Uterus (tissue), 4 donors: ENCODE results near the gene C1orf21. TPM values are rescaled to one million over a fixed set of nuclear protein-coding genes. Genes with fewer than 3 reads are reported as not detected.

Experiments
- DNase-seq, 2 donors: peaks; one replicate each; pipeline ENCODE4 v3.0.0-alpha.2; 2019 to 2020
- H3K27ac ChIP-seq, 2 donors: fragments of 200-600 bp; sonication (generic); 1 replicate in 1 of 2; 2 replicates in 1 of 2; pipeline ENCODE4 v1.5.1; 2016 to 2018
- H3K27me3 ChIP-seq, 2 donors: fragments of 200-600 bp; sonication (generic); one replicate each; pipeline ENCODE4 v1.5.1; 2018 to 2019; ENCODE audit warnings: control low read depth in 1 of 2
- H3K36me3 ChIP-seq, 2 donors: fragments of 200-600 bp; sonication (generic); one replicate each; pipeline ENCODE4 v1.5.1; 2019; ENCODE audit warnings: control low read depth in 1 of 2
- H3K4me1 ChIP-seq, 2 donors: fragments of 200-600 bp; sonication (generic); one replicate each; pipeline ENCODE4 v1.5.1; 2018 to 2019; ENCODE audit warnings: control low read depth in 1 of 2
- H3K4me3 ChIP-seq, 2 donors: fragments of 200-600 bp; sonication (generic); 1 replicate in 1 of 2; 2 replicates in 1 of 2; pipeline ENCODE4 v1.5.1; 2018 to 2019; ENCODE audit warnings: mild to moderate bottlenecking in 1 of 2
- H3K9me3 ChIP-seq, 2 donors: fragments of 200-600 bp; sonication (generic); one replicate each; pipeline ENCODE4 v1.5.1; 2019; ENCODE audit warnings: control low read depth in 1 of 2
- CTCF ChIP-seq, 4 experiments: fragments of 200-600 bp in 2 of 4; fragments of 450-650 bp in 2 of 4; sonication (generic) in 2 of 4; IDR thresholded peaks; one replicate each; pipeline ENCODE4 v1.5.1; 2016 to 2019; ENCODE audit warnings: antibody characterized with exemption in 4 of 4, mild to moderate bottlenecking in 2 of 4, moderate library complexity in 1 of 4
- POLR2A ChIP-seq, 2 donors: fragments of 450-650 bp; IDR thresholded peaks; one replicate each; pipeline ENCODE4 v1.6.1; 2016; ENCODE audit warnings: antibody characterized with exemption in 2 of 2, mild to moderate bottlenecking in 1 of 2, moderate library complexity in 1 of 2
- intact Hi-C: fragments of 100-400 bp; cut with DNase I; formaldehyde crosslinking; loops from one replicate; pipeline ENCODE4 v1.15.1; 2023; ENCODE audit warnings: low total_unique reads
- total RNA-seq, 4 donors: library from RNA; depleted of rRNA in 3 of 4; stranded (reverse); fragments of >200 nt in 3 of 4; gene quantifications; one replicate each; pipeline versions ENCODE4 v1.1.0 to v1.2.4, GENCODE V29; 2014 to 2023
- donor health status: DM: yes; HTN: yes; CAD: no.

Gene C1orf21
- total RNA-seq, 4 donors from 2014 or later, result 15.0 to 71.0 (median 44.5) TPM

GRCh38 chr1:184648160-184648855, 261.5 kb downstream of the C1orf21 start:
- intact Hi-C loops, result no loop called here
- Histone ChIP-seq H3K36me3 (no peaks in the 10 kb centered on the region), H3K4me1 (no peaks in the 10 kb centered on the region), H3K27ac (no peak overlapping the region), H3K27me3 (no peaks in the 10 kb centered on the region), H3K9me3 (no peaks in the 10 kb centered on the region), H3K4me3 (no peak overlapping the region)
- DNase-seq, result no peak
- TF ChIP-seq CTCF (IDR thresholded peaks at IDR 0.05) (no peak), POLR2A (IDR thresholded peaks at IDR 0.05) (no peak)

GRCh38 chr1:184648856-184649201, 262.0 kb downstream of the C1orf21 start:
- H3K4me3 ChIP-seq, result no peak overlapping the region
- H3K27me3 ChIP-seq, result no peaks in the 10 kb centered on the region
- peak overlapping the region in 1 of 2 donors; percentile 49 for H3K27ac ChIP-seq
- no peaks in the 10 kb centered on the region for H3K4me1 ChIP-seq
- H3K9me3 ChIP-seq, result no peaks in the 10 kb centered on the region
- intact Hi-C loops, result no loop called here
- H3K36me3 ChIP-seq, result no peaks in the 10 kb centered on the region
- DNase-seq, result no peak
- no peak for TF ChIP-seq CTCF (IDR thresholded peaks at IDR 0.05)
- TF ChIP-seq POLR2A (IDR thresholded peaks at IDR 0.05), result no peak

- H3K9me3 ChIP-seq, result no peaks in the 10 kb centered on the region
- no peaks in the 10 kb centered on the region for H3K36me3 ChIP-seq
- intact Hi-C loops, result no loop called here
- no peaks in the 10 kb centered on the region for H3K4me1 ChIP-seq
- TF ChIP-seq CTCF (IDR thresholded peaks at IDR 0.05) (no peak), POLR2A (IDR thresholded peaks at IDR 0.05) (no peak)
- no peaks in the 10 kb centered on the region for H3K27me3 ChIP-seq
- no peak overlapping the region for H3K4me3 ChIP-seq
- no peak for DNase-seq
- H3K27ac ChIP-seq, result peak overlapping the region in 1 of 2 donors; percentile 49
These were observed 262.6 kb downstream of the C1orf21 start for GRCh38 chr1:184649451-184649888.

- Histone ChIP-seq H3K27me3 (no peaks in the 10 kb centered on the region), H3K36me3 (no peaks in the 10 kb centered on the region), H3K4me1 (no peaks in the 10 kb centered on the region), H3K4me3 (no peak overlapping the region), H3K27ac (no peak overlapping the region), H3K9me3 (no peaks in the 10 kb centered on the region)
- TF ChIP-seq CTCF (IDR thresholded peaks at IDR 0.05) (no peak), POLR2A (IDR thresholded peaks at IDR 0.05) (no peak)
- intact Hi-C loops, result no loop called here
- no peak for DNase-seq
These were observed 263.5 kb downstream of the C1orf21 start for GRCh38 chr1:184650177-184650866.

- Histone ChIP-seq H3K4me3 (no peak overlapping the region), H3K27me3 (no peaks in the 10 kb centered on the region), H3K27ac (no peak overlapping the region), H3K36me3 (no peaks in the 10 kb centered on the region), H3K9me3 (no peaks in the 10 kb centered on the region), H3K4me1 (no peaks in the 10 kb centered on the region)
- no peak for DNase-seq
- TF ChIP-seq CTCF (IDR thresholded peaks at IDR 0.05) (no peak), POLR2A (IDR thresholded peaks at IDR 0.05) (no peak)
- intact Hi-C loops, result no loop called here
These were observed 268.4 kb downstream of the C1orf21 start for GRCh38 chr1:184655185-184655584.
